GM18520 (cell line): ENCODE data around the gene MED22.
"Not testable (repeated sequence)": the region's sequence is repeated elsewhere in the genome, so short reads cannot be mapped to it uniquely, and the experiment has no call there.

Source experiments
- ATAC-seq: cut with Tn5 transposase; IDR thresholded peaks from one replicate; pipeline ENCODE4 v1.9.1; 2021; ENCODE audit not compliant: unreplicated experiment

The MED22 gene

GRCh38 chr9:133339641-133340040 is 8.3 kb downstream of the MED22 start:
- no peak for ATAC-seq

DNA sequence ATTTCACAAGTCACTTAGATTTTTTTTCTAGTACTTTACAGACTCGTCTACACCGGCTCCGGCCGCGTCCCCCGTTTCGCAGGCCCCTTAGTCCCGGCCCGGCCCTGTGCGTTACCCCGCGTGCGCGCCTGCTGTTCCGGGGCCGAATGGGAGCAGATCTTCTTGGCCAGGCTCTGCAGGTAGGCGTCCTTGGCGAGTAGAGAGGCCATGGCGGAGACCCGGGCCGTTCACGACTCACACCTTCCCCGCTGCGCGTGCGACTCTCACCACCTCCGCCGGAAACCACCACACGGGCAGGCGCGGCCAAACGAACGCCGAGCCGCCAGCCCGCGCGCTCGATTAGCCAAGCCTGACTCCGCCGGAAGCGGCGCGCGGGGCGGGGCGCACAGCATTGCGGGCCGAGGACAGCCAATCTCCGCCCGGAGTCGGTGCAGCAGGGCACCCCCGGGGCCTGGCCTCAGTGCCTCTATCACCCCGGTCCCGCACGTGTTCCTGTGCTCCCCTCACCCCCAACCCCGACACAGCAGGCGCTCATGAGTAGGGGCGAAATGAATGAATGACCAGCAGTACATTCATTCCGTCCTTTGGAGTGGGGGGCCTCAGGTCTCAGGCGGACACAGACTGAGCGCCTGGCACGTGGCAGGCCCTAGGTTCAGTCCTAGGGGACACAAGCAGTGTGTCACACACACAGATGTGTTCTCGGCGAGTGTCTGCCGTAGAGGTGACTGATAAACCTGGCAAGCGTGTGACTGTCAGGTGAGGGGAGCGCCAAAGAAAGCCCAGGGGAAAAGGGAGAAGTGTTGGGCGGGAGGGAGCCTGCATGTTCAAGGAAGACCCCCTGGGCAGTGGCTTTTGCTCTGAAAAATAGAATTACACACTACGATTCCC is 11.8 kb downstream of the MED22 start, which contains the start of gene SURF6:
SURF6 (minus strand) TSS at position 265 of the 888 bp plus-strand sequence; CDS start at position 209, 56 bp downstream.
- peak; percentile 67 for ATAC-seq

DNA sequence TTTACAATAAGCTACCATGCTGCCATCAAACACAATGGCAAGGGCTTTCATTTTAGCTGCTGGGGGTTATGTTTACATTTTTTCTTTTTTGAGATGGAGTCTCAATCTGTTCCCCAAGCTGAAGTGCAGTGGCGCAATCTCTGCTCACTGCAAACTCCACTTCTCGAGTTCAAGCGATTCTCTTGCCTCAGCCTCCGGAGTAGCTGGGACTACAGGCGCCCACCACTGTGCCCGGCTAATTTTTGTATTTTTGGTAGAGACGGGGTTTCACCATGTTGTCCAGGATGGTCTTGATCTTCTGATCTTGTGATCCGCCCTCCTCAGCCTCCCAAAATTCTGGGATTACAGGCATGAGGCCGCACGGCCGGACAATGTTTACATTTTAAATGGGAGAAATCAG is 13.0 kb downstream of the MED22 start:
- ATAC-seq = not testable (repeated sequence)

GRCh38 chr9:133334161-133334560 is 13.8 kb downstream of the MED22 start:
- no peak for ATAC-seq

GRCh38 chr9:133333566-133333965 is 14.4 kb downstream of the MED22 start:
- no peak for ATAC-seq

DNA sequence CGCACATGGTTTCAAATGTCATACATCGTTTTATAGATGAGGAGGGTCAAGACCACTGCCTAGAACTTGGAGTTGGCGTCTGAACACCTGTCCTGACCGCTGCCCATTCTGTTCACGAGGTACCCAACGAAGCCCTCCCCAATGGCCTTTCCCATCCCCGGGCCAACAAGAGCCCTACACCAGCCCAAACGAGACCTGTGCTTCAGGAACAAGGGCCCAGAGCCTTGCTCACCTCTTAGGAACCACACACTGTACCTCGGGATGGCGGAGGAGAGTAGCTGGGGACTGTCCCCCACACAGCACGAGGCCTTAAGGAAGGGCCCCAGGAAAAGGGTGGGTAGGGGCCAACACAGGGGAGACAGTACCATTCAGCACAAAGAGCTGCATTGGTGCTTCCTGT is 14.9 kb downstream of the MED22 start:
- ATAC-seq = no peak

- ATAC-seq = no peak
Measured at GRCh38 chr9:133332381-133332730, 15.6 kb downstream of the MED22 start.

GRCh38 chr9:133331641-133332380 is 16.1 kb downstream of the MED22 start:
- no peak for ATAC-seq

DNA sequence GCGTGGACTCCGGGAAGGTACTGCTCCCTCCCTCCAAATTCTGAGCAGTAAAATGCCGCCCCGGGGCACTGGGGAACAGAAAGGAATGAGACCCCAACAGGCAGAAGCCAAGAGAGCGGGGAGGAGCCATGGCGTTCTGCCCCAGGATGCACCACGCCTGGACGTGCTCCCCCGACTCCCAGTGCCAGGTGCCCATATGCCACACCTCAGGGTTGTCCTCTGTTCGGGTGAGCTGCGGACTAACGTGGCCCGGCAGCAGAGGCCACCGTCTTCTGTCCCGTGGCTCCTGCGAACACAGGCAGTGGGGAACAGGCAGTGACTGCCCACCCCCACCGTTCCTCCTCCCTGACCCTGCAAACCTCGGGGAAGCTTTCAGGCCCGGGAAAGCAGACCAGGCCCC is 16.7 kb downstream of the MED22 start:
- no peak for ATAC-seq

DNA sequence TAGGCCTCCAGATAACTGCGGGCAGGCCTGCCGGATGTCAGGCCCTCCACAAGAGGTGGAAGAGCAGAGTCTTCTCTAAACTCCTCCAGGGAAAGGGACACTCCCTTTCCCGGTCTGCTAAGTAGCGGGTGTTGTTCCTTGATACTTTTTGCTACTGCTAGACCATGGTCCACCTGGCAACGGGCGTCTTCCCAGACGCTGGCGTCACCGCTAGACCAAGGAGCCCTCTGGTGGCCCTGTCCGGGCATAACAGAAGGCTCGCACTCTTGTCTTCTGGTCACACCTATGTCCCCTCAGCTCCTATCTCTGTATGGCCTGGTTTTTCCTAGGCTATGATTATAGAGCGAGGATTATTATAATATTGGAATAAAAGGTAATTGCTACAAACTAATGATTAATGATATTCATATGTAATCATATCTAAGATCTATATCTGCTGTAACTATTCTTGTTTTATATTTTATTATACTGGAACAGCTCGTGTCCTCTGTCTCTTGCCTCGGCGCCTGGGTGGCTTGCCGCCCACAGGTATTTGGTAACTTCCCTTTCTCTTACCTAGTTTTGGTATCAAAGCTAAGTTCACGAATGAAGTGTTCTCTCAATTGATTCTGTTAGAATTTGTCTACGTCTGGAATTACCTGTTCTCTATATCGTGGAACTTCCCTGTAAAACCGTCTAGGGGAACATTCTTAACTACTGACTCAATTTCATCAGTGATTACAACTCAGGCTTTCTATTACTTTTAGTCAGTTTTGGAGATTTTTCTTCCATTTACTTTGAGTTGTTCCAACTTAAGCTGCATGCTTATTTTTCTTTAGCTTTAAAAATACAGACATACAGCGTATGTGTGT is 18.4 kb downstream of the MED22 start:
- ATAC-seq = not testable (repeated sequence)

DNA sequence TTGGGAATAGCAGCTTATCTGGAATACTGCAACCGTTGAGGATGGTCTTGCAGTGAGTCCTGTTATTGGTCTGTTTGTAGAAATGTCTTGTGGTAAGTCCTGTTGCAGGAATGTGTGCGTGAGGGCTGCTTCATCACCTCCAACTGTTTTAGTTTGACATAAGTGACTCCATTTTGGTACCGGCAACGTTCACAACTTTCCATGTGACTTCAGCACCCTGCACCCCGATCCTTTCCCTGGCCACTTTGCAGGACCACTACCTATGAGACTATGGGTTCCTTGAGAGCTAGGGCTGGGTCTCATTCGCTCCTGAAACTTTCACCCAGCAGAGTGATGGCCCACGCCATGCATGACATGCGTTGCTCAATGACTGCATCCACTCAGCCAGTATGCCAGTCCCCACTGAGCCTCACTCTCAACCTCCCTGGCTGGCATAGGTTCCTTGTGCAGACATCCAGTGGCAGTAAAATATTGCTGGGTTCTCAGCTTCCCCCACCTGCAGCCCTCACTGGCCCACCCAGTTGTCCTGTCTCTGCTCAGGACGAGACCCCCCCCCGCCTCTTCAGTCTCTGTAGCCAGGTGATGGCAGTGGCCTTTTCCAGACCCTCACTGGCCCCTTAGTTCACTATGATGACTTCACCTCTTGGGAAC is 20.0 kb downstream of the MED22 start:
- no peak for ATAC-seq

DNA sequence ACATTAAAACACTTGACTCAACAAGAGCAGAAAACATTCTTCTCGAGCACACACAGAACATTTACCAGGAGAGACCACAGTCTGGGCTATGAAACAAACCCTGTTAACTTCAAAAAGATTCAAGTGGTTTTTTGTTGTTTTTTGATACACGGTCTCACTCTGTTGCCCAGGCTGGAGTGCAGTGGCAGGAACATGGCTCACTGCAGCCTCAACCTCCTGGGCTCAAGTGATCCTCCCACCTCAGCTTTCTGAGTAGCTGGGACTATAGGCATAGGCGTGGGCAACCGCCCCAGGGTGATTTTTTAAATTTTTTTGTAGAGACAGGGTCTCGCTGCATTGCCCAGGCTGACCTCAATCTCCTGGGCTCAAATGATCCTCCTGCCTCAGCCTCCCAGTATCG is 20.9 kb downstream of the MED22 start:
- ATAC-seq = not testable (repeated sequence)

GRCh38 chr9:133323991-133324703 is 23.8 kb downstream of the MED22 start:
- ATAC-seq = no peak

GRCh38 chr9:133323211-133323610 is 24.7 kb downstream of the MED22 start:
- no peak for ATAC-seq

- ATAC-seq = no peak
Measured at GRCh38 chr9:133322701-133323100, 25.2 kb downstream of the MED22 start.

GRCh38 chr9:133321411-133321935 is 26.5 kb downstream of the MED22 start:
- ATAC-seq = no peak

GRCh38 chr9:133320421-133320881 is 27.5 kb downstream of the MED22 start:
- ATAC-seq = no peak

DNA sequence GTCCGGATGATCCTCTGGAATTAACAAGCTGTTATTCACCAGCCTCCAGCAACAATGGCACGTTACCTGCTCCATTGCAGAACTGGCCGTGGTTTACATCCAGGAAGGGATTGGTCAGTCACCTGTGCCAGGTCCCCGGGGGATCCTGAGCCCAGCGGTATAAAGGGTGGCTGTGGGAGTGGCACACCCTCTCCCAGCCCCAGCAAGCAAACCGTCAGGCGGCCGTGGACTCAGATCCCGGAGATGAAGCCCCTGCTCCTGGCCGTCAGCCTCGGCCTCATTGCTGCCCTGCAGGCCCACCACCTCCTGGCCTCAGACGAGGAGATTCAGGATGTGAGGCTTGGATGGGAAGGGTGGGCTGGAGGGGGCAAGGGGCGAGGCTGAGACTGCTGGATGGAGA is 30.4 kb downstream of the MED22 start:
- ATAC-seq = not testable (repeated sequence)

DNA sequence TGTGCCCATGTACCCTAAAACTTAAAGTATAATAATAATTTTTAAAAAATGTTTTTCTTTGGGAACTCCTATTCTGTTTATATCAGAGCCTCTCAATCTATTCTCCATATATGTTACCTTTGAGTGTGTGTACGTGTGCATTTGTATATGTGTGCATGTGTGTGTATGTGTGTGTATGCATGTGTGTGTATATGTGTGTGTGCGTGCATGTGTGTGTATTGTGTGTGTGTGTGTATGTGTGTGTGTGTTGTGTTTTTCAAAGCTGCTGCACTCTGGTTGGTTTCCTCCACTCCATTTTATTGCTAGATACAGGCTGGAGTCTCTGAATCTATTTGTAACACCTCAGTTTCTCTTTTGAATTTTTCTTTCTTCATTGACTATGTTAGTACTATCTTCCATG is 31.9 kb downstream of the MED22 start:
- no peak for ATAC-seq

DNA sequence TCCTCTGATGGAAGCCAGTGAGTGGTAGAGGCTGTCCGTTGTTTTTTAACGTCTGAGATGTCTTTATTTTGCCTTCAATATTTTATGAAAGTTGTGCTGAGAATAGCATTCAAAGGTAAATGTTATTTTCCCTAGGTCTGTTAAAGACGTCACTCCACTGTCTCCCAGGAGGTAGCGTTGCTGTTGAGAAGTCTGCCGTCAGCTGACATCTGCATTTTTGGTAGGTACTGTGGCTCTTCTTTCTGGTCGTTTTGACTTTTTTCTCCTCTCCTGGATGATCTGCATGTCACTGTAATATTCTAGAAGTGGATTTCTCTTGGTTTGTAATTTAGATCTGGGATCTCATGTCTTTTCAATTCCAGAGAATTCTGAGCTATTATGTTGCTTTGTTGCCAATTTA is 38.3 kb downstream of the MED22 start:
- ATAC-seq = no peak
